Measurements from ENCODE around the gene ID1.

- TF ChIP-seq CTCF (IDR thresholded peaks at IDR 0.05 in 2 of 3, conservative IDR thresholded peaks at IDR 0.05 in 1 of 3; ENCODE audit: control insufficient read depth in 2 of 3, extremely low read depth in 1 of 3, insufficient read depth in 1 of 3, low read depth in 3 of 3, low read length in 3 of 3) = no peak
- no peak for TF ChIP-seq SPI1 (IDR thresholded peaks at IDR 0.05; ENCODE audit: borderline replicate concordance, insufficient read depth, low read depth, low read length)
- TF ChIP-seq, protein P1, sequence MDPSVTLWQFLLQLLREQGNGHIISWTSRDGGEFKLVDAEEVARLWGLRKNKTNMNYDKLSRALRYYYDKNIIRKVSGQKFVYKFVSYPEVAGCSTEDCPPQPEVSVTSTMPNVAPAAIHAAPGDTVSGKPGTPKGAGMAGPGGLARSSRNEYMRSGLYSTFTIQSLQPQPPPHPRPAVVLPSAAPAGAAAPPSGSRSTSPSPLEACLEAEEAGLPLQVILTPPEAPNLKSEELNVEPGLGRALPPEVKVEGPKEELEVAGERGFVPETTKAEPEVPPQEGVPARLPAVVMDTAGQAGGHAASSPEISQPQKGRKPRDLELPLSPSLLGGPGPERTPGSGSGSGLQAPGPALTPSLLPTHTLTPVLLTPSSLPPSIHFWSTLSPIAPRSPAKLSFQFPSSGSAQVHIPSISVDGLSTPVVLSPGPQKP (IDR thresholded peaks at IDR 0.05; ENCODE audit: low read depth, low read length) = no peak
- TF ChIP-seq POLR2AphosphoS5 (IDR thresholded peaks at IDR 0.05; ENCODE audit: low read length) = no peak
- TF ChIP-seq NR2C2 (IDR thresholded peaks at IDR 0.05; ENCODE audit: borderline replicate concordance, control insufficient read depth, insufficient read length, low read depth) = no peak
Measured at GRCh38 chr20:31590717-31591225, 14.3 kb upstream of the ID1 start.
